IPS-NIHi7 (cell line): ENCODE measurements around the gene DBNDD1.
"Not testable (repeated sequence)": the region's sequence is repeated elsewhere in the genome, so short reads cannot be mapped to it uniquely, and the experiment has no call there.

Source experiments
- DNase-seq: peaks from one replicate; pipeline ENCODE4 v3.0.0; 2012; ENCODE audit warnings: mixed read lengths; ENCODE audit errors: extremely low spot score

DBNDD1 gene

DNA sequence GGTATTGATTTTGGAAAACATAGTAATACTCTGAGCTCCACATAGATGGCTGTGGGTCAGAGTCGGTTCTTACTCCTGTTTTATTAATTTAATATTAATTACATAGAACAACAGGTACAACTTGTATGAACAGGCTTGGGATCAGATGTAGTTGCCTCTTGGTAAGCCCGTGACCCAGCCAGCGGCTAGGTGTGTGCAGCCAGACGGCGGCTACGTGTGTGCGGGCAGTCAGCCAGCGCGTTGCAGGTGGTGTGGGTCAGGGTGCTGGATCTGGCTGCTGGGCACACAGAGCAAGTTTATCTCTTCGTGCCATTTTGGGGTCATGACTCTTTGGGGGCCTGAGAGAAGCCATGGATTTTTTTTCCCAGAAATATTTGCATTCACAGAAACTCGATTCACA lies 30.3 kb downstream of the DBNDD1 start:
- no peak for DNase-seq

DNA sequence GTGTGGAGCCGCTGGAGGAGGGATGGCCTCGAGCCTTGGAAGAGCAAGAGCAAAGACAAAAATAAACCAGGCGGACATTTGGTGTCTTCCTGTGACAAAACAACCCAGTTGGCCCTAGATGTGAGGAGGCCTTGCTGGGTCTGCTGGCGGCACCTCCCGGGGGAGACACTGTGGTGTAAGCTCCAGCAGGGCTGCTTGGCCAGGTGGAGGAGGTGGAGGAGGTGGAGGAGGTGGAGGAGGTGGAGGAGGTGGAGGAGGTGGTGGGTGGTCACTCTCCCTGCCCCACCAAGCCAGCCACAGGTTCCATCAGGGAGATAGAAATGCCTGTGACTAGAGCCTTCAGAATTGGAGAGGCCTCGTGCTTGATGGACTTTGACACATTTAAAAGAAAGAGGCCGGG lies 32.1 kb downstream of the DBNDD1 start:
- no peak for DNase-seq

DNA sequence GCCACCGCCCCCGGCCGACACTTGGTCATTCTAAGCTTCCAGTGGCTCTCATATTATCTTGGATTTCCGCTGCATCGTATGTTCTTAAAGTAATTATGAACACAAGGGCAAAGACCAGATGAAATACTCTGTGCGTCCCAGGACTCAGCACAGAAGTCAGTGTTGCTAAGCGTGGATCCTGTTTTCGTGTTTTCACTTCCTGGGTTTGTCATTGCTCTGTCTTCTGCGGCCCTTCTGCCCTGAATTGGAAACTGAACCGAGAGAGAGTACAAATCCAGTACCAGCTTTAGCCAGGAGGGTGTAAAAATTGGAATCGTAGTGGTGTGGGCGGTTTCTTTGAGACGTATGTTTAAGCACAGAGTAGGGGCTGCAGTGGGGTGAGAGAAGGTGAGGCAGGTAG lies 32.7 kb downstream of the DBNDD1 start:
- DNase-seq, result no peak

DNA sequence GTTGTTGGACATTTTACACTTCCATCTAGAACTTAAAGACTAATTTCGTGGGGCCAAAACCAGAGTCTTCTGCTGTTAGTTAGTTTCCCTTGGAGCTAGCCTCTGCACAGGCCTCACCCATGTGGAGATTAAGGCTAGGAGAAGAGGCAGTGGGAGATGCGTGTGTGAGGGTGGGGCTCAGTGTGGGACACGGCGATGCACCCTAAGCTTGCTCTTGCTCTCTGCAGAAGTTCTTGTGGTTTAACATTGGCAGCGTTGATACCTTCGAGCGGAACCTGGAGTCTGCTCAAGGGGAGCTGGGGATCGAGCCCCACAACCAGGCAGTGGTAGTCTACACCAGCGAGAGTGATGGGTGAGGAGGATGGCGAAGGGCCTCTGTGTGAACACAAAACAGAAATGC lies 34.0 kb downstream of the DBNDD1 start:
- DNase-seq, result no peak

DNA sequence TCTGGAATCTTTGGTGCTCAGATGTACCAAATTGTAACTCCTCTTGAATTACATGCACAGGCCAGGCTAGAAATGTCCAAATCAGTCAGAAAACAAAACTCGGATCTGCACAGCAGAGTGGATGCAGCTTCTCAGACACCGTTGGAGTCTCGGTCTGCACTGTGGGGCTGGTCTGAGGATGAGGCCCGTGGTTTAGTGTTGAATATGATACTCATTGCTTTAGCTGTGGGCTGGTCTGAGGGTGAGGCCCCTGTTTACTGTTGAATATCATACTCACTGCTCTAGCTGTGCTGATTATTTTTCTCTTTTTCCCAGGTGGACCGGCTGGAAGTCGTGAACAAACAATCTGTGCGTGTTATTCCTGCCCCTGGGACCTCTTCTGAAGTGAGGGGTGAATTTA lies 35.0 kb downstream of the DBNDD1 start:
- DNase-seq, result no peak

DNA sequence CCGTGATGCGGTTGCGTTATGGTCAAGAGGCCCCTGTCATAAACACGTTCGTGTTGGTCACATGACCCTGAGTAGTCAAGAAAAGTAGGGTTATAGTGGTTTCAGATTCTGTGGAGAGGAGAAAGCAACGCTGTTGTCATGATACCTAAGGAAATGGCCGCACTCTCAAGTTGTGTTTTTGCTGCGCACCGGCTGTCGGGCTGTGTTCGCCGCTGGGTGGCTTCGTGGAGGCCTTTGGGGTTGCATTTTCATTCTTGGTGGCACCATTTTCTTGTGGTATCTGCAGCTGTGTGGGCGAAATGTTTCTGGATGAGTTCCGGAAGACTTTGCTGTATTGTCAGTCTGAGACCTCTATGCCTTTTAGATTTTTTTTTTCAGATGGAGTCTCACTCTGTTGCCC lies 35.7 kb downstream of the DBNDD1 start:
- DNase-seq, result no peak

DNA sequence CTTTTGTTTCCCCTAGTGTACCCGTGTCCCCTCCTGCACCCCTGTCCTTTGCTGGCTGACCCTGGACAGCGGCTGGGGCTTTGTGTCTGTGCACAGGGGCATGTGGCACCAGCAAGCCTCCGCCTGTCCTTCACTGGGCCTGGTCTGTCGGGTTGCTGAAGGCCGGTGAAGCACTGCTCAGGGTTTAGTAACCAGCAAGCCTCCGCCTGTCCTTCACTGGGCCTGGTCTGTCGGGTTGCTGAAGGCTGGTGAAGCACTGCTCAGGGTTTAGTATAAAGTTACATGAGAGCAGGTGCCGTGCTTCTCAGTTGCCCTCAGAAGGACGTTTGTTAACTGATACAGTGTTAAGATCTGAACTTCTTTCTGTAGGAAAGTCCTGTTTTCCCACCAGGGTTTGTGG lies 36.9 kb downstream of the DBNDD1 start:
- no peak for DNase-seq

DNA sequence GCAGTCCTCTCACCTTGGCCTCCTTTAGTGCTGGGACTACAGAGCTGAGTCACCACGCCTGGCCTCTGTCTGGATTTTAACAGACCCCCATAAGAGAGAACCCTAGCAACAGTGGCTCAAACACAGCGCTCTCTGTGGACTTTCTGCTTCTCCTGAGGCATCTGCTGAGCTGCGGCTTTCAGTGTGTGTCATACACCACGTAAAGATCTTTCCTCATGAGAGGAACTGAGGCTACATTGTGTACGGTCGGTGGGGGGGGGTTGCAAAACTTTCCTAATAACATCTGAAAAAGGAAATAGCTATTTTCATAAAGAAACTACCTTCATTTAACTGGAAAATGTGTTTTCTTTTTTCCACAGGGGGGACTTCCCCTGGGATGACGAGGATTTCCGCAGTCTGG lies 37.8 kb downstream of the DBNDD1 start:
- DNase-seq, result no peak

DNA sequence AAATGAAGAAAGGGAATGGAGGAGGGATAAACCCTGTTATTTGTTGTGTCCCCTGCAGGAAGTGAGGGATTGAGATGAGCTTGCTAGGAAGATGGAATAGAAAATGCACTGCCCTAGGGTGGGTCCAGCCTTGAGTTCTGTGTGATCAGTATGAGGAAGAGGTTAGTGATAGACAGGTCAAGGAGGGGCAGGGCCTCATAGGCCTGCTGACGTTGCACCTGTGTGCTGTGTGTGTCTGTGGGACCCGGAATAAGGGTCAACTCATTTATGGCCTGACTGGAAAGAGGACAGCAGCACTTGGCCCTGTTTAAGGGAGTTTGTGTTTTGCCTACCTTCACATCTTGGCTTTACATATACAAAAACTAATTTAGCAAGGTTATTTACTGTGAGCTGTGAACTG lies 44.4 kb downstream of the DBNDD1 start:
- no peak for DNase-seq

DNA sequence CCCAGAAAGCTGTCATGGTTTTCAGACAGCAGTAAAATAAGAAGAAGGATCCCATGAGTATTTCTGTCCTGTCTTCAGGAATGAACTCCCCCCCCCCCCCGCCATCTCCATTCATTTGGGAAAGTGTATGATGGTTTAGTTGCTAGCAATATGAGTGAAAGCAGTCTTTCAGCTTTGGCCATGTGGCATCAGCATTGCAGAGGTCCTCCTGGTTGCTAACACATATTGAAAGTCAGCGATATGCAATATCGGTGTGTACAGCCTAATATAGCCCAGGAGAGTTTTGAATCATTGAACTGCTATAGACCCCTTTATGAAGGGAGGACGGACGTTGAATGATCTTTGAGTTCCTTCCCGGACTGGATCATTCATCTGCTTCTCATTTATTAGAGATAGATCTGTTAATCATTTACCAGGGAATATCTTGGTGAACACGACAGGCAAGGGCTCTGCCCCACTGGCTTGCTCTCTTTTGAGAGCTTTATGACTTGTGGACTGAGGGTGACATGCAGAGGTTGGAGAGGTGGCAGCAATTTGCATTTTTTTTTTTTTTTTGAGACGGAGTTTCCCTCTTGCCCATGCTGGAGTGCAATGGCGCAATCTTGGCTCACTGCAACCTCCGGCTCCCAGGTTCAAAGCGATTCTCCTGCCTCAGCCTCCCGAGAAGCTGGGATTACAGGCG lies 45.5 kb downstream of the DBNDD1 start:
- no peak for DNase-seq

DNA sequence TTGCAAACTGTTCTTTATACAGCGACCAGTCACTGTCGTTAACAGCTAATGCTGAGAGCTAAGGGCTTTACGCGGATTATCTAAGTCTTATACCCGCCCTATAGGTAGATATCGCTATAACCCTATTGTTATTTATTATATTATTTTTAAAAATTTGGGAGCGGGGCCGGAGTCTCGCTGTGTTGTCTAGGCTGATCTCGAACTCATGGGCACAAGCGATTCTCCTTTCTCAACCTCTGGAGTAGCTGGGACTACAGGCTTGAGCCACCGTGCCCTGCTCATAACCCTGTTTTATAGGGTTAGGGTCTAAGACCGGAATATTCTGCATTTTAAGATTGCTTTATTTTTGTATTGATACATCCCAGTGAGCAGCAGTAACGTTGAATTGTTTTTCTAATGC lies 46.0 kb downstream of the DBNDD1 start:
- no peak for DNase-seq

DNA sequence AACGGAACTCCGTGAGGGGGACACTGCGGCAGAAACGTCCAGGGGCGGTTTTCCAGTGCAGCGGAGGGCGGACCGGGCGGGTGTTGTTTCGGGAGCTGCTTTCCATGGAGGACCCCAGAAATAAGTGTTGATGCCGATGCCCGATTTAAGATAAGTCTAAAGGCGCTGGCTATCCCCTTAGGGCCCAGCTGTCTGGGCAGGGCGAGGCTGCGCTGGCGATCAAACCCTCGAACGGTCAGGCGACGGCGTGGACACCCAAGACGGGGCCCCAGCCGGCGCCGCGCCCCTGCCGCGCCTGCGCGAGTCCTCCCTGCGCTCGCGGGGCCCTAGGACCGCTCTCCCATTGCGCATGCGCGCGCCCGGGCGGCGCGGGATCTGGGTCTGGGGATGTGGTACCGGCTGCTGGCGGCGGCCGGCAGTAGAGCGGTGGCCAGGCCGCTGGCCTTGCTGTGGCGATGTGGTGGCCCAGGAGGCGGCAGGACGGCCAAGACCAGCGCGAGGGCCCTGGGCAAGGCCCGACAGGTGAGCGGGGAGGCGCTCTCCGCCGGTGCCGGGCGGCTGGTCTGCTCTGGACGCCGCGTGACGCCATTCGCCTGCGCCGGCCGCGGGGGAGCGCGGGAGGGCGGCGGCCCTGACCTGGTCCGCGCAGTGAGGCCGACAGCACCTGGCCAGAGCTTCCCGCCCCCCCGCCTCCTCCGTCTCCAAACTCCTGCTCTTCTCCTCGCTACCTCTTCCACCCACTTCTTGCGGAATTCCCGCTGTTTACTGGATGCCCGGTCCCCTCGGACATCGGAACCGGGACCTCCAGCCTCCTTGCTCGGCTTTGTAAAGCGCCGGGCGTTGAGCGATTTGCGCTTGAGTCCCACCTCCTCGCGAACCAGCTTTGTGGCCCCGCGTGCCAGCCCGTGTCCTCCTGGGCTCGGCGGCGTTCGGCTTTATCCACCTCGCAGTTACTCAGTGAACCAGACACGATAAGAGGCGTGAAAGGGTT lies 46.7 kb downstream of the DBNDD1 start:
- DNase-seq, result peak; percentile 100

DNA sequence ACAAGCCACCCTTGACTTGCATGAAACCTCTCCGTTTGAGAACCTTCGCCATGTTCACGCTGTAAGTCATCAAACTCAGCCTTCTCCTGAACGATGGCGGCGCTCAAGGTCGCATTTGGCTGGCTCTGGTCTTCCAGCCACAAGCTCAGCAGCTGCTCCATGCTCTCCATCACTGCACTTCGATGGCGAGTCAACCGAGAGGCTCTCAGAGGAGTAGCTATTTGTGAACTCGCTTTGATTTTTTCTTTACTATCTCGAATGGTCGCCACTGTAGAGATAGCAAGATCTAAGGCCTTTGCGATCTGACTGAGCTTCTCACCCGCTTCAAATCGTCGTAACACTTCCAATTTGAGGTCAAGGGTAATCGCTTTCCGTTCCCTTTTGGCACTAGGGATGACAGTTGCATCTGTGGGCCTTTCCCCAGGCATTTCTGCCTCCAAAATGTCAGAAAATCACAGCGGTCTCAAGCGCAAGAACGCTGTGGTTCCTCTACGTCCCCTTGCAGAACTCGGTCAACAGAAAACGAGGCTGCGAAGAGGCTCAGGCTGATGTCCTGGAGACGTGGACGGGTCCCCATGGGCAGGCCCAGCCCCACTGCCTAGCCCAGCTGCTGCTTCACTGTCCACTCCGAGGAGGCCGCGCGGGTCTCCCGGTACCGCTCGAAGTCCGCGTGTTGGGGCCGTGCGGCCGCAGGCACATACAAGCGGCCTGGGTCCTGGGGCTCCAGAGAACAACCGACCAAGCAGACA lies 47.6 kb downstream of the DBNDD1 start:
- DNase-seq, result no peak

DNA sequence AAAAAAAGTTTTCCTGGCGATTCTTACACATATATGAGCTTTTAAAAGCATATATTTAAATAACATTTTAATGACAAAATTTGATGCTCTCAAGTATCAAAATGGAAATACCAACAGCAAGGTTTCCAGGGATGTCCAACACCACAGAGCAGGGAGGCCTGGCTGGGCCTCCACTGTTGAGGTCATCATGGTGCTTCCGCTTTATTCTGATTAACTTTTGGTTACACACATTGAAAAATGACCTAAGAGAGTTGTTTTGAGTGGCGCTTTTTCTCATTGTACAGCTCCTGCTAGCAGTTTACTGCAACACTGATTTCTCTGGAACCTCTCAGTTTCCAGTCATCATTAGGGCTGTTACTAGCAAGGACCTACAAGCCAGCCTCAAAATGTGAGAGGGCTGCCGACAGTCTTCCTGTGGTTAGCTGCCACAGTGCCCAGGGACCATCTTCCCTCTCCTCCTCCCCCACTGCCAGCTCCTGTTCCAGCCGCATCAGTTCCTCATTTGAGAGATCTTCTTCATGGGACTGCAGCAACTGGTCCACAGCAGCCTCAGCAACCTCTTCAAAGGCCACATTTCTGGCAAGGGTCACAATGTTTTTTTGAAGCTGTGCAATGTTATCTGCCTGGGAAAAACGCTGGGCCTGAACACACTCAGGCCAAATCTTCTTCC lies 49.4 kb downstream of the DBNDD1 start:
- DNase-seq, result no peak

DNA sequence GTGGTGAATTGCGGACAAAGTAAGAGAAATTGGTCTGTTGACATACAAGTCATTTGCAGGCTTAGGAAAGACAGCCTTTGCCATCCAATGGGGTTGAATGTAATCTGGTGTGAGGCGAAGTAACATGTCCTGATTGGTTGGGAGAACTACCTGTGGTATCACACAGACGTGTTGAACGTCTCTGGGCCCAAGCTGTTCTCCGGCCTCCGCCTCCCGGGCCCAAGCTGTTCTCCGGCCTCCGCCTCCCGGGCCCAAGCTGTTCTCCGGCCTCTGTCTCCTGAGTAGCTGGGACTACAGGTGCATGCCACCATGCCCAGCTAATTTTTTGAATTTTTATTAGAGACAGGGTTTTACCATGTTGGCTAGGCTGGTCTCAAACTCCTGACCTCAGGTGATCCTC lies 51.2 kb downstream of the DBNDD1 start:
- DNase-seq, result not testable (repeated sequence)

DNA sequence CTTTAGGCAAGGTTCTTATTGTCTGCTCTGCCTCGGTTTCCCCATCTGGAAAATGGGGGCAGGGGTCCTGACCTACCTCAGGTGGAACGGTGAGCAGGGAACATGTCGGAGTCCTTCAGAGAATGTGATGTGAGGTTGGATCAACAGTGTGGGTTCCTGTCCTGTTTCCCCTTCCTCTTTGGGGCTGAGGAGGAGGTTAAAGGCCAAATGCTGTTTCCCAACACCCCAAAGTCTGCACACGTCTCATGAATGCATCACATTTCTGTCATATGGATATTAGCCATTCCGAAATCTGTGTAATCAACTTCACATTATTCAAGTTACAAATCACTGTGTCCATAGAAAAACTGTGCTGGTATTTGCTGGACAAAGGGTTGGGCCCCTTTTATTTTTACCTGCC lies 51.8 kb downstream of the DBNDD1 start:
- DNase-seq, result not testable (repeated sequence)

DNA sequence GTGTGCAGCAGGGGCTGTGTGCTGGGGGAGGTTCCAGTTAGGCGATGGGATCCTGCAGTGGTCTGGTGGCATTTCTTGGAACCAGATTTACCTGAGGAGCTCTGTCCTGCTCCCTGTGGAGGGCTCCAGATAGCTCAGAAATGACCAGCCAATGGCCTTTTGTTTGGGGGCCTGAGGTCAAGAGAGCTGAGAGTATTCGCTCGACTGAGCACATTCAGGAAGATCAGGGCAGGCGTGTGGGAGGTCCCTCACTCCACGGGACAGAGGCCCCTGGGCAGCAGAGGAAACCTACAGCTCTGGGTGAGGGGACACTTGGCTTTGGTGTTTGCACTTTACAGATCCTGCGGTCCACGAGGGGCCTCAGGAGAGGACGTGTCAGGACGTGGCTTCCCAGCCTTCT lies 52.5 kb downstream of the DBNDD1 start:
- no peak for DNase-seq

DNA sequence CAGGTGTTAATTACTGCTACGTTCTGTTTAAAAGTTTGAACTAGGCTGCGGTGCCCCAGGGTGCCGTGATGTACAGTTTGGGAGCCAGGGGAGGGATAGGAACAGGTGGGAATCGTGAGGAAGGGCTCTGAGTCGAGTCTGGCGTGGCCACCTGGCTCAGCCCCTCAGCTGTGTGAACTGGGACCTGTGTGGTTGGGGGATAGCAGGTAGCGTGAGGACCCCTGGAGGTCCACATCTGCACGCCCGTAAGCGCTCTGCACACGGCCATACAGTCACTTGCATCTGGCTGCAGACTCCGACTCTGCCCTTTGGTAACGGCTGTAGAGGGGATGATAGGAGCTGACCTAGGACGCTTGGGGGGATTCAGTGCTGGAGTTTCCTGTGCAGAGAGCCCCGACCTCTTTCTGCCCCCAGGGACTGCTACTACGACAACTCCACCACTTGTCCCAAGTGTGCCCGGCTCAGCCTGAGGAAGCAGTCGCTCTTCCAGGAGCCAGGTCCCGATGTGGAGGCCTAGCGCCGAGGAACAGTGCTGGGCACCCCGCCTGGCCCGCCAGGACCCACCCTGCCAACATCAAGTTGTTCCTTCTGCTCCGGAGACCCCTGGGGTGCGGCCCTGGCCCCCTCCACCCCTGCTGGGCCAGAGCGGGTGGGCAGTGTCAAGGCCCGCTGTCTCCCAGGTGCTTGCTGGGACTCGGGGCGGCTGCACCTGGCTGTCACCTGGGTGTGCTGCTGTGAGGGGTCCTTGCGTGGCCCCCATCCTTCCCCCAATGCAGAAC lies 53.6 kb downstream of the DBNDD1 start:
- no peak for DNase-seq

DNA sequence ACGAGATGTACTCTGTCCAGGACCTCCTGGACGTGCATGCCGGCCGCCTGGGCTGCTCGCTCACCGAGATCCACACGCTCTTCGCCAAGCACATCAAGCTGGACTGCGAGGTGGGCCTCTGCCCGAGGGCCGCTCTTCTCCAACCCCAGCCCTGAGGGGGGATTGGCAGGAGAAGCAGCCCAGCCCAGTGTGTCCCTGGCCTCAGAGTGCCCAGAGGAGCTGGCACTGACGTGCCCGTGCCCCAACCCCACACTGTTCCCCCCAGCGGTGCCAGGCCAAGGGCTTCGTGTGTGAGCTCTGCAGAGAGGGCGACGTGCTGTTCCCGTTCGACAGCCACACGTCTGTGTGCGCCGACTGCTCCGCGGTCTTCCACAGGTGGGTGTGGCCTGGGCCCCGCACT lies 55.1 kb downstream of the DBNDD1 start:
- no peak for DNase-seq

DNA sequence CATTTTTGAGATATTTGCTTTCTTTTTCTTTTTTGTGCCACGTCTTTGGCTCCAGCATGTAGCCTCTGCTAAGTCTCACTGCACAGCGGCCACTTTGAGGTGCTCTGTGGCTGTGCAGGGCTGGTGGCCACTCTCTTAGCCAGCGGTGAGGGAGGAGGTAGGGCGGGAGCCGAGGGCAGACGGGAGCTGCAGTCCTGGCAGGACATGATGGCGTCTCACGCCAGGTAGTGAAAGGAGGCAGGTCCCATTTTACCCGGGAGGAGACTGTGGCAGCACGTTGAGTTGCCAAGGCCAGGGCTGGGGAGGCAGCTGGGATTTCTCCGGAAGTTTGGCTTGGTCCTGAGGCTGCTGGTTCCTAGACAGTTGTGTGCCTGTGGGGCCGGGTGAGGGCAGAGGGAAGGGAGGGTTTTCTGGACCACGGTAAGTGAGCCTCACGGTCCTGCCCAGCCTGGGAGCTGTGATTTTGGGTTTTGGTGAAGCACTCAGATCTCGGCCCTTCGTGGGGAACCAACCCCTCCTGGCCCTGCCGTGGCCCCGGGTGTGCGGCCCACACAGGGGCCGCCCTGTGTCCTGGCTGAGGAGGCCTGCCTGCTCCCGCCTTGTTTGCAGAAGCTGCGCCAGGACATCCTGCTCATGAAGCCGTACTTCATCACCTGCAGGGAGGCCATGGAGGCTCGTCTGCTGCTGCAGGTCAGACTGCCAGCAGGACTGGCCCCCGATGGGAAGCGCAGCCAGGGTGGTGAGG lies 56.3 kb downstream of the DBNDD1 start:
- no peak for DNase-seq
